HG02642 (cell line): ENCODE measurements around the gene TRIM67.
"Not testable (repeated sequence)": the region's sequence is repeated elsewhere in the genome, so short reads cannot be mapped to it uniquely, and the experiment has no call there.

Source experiments
- ATAC-seq: cut with Tn5 transposase; IDR thresholded peaks from one replicate; pipeline ENCODE4 v1.9.1; 2021; ENCODE audit warnings: mild to moderate bottlenecking; ENCODE audit not compliant: unreplicated experiment, poor library complexity

TRIM67 gene

GRCh38 chr1:231201979-231202633 lies 40.2 kb downstream of the TRIM67 start:
- no peak for ATAC-seq

GRCh38 chr1:231203259-231204057 lies 41.6 kb downstream of the TRIM67 start:
- ATAC-seq, result no peak

GRCh38 chr1:231206856-231207255 lies 45.0 kb downstream of the TRIM67 start:
- ATAC-seq, result no peak

GRCh38 chr1:231207437-231207836 lies 45.6 kb downstream of the TRIM67 start:
- no peak for ATAC-seq

- no peak for ATAC-seq
Measured at GRCh38 chr1:231208980-231209379, 47.1 kb downstream of the TRIM67 start.

- no peak for ATAC-seq
Measured at GRCh38 chr1:231209531-231209930, 47.7 kb downstream of the TRIM67 start.

GRCh38 chr1:231210126-231210525 lies 48.3 kb downstream of the TRIM67 start:
- ATAC-seq, result no peak

GRCh38 chr1:231211005-231211857 lies 49.4 kb downstream of the TRIM67 start:
- peak; percentile 89 for ATAC-seq

GRCh38 chr1:231212301-231212700 lies 50.4 kb downstream of the TRIM67 start:
- not testable (repeated sequence) for ATAC-seq

GRCh38 chr1:231213831-231214573 lies 52.1 kb downstream of the TRIM67 start:
- ATAC-seq, result no peak

- ATAC-seq, result peak; percentile 38
Measured at GRCh38 chr1:231214918-231215680, 53.2 kb downstream of the TRIM67 start.

- peak; percentile 3 for ATAC-seq
Measured at GRCh38 chr1:231215681-231216385, 54.0 kb downstream of the TRIM67 start.

- no peak for ATAC-seq
Measured at GRCh38 chr1:231216498-231216897, 54.6 kb downstream of the TRIM67 start.

GRCh38 chr1:231217056-231217455 lies 55.2 kb downstream of the TRIM67 start:
- no peak for ATAC-seq

- no peak for ATAC-seq
Measured at GRCh38 chr1:231218078-231218477, 56.2 kb downstream of the TRIM67 start.

GRCh38 chr1:231219422-231220401 lies 57.9 kb downstream of the TRIM67 start:
- ATAC-seq, result no peak

GRCh38 chr1:231220801-231221200 lies 58.9 kb downstream of the TRIM67 start:
- ATAC-seq, result no peak

GRCh38 chr1:231226156-231226555 lies 64.3 kb downstream of the TRIM67 start:
- ATAC-seq, result no peak
